Activated CD4-positive, CD25-positive, alpha-beta regulatory T cell treated with anti-CD3 and anti-CD28 coated beads, Interleukin-2, amount 50 U/mL, for 24 hours (primary cell): ENCODE results near the gene FZD1.
"Not testable (repeated sequence)": the region's sequence is repeated elsewhere in the genome, so short reads cannot be mapped to it uniquely, and the experiment has no call there.

Experiments
- ATAC-seq, 2 donors: fragments of 150-1000 bp; cut with Tn5 transposase; one replicate each; pipeline ENCODE4 v1.10.0; 2021; ENCODE audit warnings: mild to moderate bottlenecking in 1 of 2, moderate library complexity in 1 of 2

Gene FZD1

GRCh38 chr7:91299952-91300775 is 35.9 kb downstream of the FZD1 start:
- ATAC-seq = no peak

GRCh38 chr7:91302794-91303193 is 38.6 kb downstream of the FZD1 start:
- no peak for ATAC-seq

- ATAC-seq = no peak
Measured at GRCh38 chr7:91306266-91306665, 42.0 kb downstream of the FZD1 start.

- ATAC-seq = no peak
Measured at GRCh38 chr7:91307467-91307866, 43.2 kb downstream of the FZD1 start.

- not testable (repeated sequence) for ATAC-seq
Measured at GRCh38 chr7:91308191-91308590, 44.0 kb downstream of the FZD1 start.

GRCh38 chr7:91310830-91311460 is 46.7 kb downstream of the FZD1 start:
- no peak for ATAC-seq

GRCh38 chr7:91311839-91312238 is 47.6 kb downstream of the FZD1 start:
- no peak for ATAC-seq

- no peak for ATAC-seq
Measured at GRCh38 chr7:91313113-91313512, 48.9 kb downstream of the FZD1 start.

GRCh38 chr7:91314591-91315323 is 50.5 kb downstream of the FZD1 start:
- ATAC-seq = no peak

- no peak for ATAC-seq
Measured at GRCh38 chr7:91316426-91316825, 52.2 kb downstream of the FZD1 start.

GRCh38 chr7:91319351-91319750 is 55.1 kb downstream of the FZD1 start:
- no peak for ATAC-seq

- no peak for ATAC-seq
Measured at GRCh38 chr7:91320366-91321078, 56.3 kb downstream of the FZD1 start.
